Stimulated activated CD4-positive, alpha-beta T cell treated with anti-CD3 and anti-CD28 coated beads, Interleukin-2, amount 100 ng/mL, for 4 hours (primary cell): Measurements from ENCODE around the gene ITPKC.

ENCODE experiments used
- DNase-seq: peaks from one replicate; pipeline ENCODE4 v3.0.0-alpha.2; 2020; ENCODE audit warnings: low read depth

Gene ITPKC

DNA sequence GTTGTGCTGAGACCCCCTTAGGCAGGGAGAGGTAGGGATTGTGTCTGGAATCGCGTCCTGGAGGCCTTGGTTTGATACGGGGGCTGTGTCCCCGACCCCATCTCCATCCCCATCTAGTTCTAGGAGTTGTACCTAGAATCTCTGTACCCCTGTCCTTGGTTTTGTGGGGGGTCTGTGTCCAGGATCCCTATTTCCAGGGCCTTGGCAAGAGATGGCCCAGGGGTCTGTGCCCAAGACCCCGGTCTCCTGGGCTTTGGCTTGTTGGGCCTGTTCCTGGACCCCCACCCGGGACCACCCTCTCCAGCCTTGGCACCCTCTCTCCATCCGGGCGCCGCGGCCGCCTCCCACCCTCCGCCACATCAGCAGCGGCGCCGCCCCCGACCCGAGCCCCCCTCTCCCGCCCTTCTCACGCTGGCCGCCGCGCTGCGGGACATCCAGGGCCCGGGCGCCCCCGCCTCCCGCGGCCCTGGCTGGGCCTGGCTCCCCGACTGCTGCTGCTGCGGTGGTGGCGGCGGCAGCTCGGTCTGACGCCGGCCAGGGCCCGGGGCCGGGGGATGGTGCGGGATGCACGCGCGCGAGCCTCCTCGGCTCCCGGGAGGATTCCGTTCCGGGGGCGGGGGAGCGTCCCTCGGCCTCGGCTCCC lies 26.7 kb upstream of the ITPKC start, which contains the start of gene NUMBL:
Gene NUMBL, minus strand, starts transcription at position 602 of the 643 bp plus-strand sequence. Its CDS starts 168 bp downstream, at position 434.
- no peak for DNase-seq

DNA sequence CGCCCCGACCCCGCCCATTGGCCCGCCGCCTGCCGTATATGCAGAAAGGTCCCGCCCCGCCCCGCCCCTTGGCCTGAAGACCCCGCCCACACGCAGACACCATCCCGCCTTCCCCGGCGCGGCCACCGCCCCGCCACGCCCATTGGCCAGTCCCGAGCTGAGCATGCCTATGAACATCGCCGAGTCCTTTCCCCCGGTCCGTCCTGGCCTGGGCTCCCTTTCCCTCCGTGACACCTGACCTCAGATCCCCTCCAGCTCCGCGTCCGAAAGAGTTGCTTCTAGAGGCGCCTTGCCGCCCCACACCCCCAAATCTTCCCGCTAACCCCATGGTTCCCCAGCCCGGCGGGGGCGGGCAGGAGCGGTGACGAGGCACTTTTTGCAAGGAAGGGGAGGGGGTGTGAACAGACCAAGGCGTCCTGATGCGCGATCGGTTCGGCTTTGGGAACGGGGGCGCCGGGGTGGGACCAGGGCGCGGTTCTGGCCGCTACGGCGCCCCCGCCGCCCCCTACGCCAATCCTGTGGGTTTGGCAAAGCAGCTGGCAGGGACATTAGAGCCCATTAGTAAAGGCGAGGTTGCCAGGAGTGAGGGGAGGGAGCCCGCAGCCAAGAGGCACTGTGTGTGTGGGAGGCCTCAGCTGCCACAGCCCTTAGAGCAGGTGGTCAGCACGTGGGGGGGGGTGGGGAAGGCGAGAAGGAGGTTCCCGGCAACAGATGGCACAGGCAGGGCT lies 26.1 kb upstream of the ITPKC start:
- DNase-seq, result peak; percentile 79

DNA sequence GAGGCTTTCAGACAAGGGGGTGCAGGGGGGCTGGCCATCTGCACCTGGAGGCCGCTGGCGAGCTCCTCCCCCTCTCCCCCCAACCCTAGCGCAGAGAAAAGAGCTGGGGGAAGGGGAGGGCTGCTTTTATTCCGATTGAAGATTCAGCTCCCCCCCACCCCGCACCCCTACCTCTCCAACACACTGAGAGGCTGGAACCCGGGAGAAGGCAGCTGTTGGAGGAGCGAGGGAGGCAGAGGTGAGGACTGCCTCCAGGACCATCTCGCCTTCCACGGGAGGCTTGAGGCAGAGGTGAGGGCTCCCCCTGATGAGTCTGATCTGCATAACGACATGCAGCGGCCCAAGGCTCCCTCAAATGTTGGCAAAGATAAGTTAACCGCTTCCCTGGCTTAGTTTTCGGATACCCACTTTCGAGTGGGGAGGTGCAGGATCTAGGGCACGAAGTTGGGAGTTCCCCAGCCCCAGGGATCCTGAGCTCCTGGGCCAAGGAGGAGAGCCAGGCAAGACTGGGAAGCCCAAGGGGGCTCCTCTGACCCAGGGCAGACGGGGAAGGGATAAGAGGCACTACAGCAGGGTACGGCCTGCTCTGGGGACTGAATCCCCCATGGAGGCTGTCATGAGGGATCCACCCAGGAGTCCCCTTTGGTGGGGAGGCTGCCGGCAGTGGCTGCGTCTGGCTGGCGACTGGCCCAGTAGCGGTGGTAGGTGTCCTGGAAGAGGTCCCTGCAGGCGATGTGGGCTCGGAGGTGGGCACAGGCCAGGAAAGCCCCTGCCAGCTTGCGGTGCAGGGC lies 25.3 kb upstream of the ITPKC start:
- no peak for DNase-seq

DNA sequence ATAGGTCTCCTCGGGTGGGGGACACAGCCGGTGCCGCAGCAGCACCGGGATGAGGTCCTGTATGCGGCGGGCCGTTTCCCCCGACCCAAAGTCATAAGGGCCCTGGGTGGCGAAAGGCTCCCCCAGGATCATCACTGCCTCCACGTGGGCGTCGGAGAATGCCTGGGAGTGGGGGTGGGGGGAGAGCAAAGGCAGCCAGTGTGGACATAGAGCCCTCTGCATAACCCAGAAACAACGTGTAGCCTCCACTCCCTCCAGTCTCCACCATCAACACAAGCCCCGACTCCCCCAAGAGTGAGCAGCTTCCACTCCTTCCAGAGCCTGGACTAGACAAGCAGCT lies 24.7 kb upstream of the ITPKC start:
- no peak for DNase-seq

DNA sequence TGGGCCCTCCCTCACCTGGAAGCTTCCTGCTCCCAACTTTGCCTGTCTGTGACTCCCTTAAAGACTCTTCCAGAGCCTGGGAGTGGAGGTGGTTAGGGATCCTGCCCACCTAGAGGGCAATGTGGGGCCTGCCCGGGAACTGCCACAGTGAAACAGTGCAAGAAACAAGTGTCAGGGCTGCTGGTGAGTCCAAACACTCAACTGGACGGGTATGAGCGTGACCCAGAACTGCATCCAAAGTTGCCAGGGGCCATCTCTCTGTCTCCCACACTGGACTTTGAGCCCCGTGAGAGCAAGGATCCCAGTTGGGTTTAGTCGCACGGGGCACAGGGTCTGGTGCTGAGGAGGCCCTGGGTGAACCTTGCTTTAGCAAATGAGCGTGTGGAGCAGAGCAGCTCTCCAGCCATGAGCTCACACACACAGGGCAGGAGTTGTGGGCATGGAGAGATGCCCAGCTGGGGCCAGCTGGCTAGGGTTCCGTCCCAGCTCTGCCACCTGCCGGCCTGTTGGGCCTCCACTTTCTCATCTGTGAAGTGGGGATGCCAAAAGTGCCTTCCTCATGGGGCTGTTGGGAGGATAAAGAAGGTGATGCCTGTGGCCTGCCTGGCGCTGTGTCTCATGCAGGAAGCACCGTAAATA lies 23.6 kb upstream of the ITPKC start:
- no peak for DNase-seq

DNA sequence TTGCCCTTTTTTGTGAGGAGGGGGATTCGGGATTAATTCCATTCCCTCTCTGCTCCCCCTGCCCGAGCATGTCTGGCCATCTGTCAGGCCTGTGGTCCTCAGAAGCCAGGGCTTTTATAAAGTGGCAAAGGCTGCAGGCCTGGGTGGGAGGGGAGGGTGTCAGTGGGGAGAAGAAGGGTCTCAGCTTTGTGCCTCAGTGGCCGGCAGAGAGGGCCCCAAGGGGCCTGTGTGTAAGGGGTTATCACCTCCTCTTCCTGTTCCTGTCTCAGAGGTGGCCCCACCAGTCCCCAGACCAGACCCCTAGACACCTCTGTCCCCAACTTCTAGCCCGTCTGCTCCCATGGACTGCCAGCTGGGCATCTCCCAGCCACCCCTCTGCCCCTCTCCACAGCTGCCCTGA lies 23.0 kb upstream of the ITPKC start:
- no peak for DNase-seq

DNA sequence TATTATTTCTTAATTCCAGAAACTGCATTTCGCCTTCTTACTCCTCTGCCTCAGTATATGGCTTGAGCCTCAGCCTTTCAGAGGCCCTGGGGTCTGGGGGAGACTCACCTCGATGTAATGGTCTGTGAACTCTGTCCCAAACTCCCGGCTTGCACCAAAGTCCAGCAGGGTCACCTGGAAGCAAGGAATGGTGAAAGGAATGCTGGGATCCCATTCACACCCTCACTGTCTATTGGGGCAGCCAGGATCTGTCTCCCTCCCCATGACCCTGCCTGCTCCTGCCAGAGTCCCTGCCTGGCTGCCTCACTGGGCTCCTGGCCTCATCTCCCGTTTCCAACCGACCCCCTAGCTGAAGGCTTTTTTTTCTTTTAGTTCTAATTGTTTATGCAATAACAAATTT lies 21.0 kb upstream of the ITPKC start:
- DNase-seq, result no peak

DNA sequence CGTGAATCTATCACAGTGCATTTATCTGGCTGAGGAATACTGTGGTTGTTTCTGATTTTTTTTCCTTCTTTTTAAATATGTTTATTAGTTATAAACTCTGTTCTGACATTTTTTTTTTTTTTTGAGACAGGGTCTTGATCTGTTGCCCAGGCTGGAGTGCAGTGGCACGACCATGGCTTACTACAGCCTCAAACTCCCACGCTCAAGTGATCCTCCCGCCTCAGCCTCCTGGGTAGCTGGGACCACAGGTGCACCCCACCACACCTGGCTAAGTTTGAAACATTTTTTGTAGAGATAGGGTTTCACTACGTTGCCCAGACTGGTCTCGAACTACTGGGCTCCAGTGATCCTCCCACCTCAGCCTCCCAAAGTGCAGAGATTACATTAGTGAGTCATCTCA lies 19.9 kb upstream of the ITPKC start:
- DNase-seq, result no peak

DNA sequence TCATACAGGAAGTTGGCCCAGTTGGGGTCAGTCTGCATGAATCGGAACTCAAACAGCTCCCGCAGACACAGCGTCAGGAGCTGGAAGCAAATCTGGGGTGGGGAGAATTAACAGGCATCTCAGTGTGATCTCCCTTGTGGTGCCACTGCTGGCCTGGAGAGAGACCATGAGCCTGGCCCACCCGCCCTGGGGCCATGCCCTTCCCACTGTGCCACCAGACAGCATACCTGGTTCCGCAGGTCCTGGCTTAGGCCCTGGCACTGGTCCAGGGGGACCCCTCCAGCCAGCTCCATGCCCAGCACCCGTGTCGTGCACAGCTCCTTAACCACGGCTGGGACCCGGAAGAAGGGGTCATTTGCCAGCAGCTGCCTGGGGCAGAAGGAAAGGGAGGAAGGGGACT lies 16.8 kb upstream of the ITPKC start:
- DNase-seq, result no peak

DNA sequence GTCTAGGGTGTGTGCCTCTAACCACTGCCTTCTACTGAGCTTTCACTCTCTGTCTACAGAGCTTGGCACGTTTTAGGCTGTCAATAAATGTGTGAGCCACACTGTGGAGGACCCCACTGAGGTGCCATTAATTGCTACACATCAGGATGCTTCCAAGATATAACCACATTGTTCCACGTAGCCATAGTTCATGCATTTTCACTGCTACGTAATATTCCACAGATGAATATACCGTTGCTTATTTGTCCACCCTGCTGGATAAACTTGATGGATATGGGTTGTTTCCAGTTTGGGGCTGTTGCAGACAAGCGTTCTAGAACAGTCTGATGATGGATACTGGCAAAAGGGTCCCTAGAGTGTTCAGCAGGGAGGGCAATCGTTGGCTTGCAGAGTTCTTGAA lies 15.2 kb upstream of the ITPKC start:
- DNase-seq, result no peak

DNA sequence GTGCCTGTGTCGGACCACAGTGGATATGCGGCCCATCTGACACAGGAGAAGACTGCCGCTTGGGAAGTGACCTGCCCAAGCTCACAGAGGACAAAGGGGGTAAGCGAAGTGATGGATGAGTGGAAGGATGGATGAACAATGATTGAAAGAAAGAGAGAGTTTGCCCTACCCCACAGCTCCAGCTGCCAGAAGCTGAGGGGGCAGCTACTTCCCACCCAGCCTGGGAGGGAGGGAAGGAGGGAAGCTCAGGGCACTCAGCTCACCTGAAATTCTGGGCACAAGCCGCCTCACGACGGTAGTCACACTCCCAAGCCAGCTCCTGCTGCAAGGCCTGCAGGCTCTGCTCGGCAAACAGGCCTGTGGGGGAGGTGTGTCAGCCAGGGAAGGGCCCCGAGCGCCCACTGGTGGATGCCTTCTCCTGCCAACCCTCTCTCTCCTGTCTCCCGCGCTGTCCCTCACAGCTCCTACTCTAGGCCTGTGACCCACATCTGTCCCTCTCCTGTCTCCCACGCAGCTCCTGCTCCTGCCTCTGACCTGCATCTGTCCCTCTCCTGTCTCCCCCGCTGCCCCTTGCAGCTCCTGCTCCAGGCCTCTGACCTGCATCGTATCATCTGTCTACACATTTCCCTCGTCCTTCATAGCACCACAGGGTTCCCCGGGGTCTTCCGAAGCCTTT lies 14.4 kb upstream of the ITPKC start:
- DNase-seq, result no peak

DNA sequence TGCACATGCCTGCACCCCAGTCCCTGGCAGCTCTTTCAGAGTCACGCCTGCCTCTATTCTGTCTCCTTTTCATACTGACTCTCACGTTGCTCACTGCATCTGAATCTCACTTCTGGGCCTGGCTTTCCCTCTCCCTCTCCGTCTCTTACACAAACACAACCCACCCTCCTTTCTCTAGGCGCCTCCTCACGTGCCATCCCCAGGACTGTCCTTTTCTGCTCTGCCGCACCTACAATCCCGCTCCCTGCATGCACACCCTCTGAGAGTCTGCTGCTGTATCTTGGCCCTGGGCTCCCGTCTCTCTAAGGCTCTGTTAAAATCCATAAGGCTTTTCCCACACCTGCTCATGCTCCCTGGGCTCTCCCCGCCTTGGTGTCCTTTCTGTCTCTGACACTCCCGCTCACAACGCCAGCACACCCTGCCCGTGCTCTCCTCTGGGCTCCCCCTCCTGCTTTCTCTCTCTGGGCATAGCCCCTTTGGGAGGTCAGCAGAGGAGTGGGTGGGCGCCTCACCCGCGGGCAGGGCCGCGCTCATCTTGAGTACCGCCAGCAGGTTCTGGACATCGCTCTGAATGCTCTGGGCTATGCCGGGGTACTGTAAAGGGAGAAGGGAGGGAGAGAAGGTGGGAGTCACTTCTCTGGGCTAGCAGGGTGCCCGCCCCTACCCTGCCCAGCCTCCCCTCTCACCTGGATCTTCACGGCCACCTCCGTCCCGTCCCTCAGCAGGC lies 13.7 kb upstream of the ITPKC start:
- DNase-seq, result no peak

DNA sequence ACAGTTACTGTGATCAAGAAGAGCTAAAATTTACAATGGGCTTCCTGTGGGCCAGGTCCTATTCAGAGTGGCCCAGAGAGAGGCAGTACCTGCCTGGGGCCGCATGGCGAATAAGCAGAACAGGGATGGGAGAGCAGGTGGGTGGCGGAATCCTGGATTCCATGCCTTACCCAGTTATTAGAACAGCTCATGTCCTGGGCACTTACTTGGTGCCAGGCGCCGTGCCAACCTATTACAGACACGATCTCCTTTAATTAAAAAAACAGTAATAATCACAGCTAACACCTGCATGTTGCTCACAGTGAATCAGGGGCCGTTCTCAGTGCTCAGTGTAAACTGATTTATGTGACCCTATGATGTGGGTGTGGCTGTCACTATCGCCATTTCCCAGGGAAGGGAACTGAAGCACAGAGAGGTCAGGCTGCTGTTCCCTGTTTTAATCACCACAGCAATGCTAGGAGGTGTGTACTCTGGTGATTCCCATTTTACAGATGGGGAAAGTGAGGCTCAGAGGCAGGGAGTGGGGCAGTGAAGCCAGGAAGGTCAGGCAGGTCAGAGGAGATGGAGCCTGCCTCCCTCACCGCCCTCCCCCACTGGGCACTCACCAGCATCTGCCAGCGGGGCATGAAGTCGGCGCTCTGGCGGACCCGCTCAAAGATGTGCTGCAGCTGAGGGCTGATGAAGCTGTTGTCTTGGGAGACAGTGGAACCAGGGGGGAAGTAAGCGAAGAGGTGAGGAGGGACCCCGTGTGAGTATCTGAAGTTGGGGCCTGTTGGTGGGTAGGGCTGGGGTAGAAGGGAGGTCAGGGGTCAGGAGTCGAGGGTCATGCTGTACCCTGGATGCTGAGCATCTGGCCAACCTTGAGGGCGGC lies 12.2 kb upstream of the ITPKC start:
- DNase-seq, result no peak

DNA sequence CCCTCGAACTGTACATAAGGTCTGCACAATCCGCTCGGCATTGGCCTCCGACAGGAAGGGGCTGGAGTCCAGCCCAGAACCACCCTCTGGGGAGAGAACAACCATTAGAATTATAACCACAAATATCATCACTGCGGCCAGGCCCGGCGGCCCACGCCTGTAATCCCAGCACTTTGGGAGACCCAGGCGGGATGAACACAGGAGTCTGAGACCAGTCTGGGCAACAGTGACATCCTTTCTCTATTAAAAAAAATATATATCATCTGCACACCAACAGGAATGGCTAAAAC lies 11.6 kb upstream of the ITPKC start:
- no peak for DNase-seq

DNA sequence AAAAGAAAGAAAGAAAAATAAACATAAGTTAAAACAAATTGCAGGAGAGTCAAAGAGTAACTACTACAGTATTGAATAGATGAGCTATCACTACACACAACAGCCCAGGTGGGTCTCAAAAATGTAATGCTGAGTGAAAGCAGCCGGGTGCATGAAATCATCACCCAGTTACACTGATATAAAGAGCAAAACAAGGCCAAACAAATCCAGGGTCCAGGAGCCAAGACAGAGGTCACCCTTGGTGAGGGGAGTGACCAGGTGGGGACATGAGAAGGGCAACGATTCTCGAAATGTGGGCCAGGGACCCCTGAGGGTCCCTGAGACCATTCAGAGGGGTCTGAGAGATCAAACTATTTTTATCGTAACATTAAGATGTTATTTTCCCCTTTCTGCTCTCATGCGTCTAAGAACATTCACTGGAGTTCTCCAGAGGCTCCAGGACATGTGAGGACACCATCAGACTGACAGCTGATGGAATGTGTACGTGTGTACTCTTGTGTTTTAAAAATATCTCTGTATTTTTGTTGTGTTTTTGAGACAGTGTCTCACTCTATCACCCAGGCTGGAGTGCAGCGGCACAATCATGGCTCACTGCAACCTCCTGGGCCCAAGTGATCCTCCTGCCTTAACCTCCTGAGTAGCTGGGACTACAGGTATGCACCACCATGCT lies 10.8 kb upstream of the ITPKC start:
- no peak for DNase-seq

DNA sequence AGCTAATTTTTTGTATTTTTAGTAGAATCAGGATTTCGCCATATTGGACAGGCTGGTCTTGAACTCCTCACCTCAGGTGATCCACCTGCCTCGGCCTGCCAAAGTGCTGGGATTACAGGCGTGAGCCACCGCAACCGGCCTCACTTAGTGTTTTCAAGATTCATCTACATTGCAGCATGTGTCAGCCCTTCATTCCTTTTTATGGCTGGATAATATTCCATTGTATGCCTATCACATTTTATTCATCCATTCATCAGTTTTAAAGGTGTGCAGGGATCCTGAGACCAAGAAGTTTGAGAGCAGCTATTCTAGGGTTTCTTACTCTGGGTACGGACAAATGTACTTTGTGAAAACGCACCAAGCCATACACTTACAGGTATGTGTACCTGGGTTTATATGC lies 9.3 kb upstream of the ITPKC start:
- DNase-seq, result no peak

DNA sequence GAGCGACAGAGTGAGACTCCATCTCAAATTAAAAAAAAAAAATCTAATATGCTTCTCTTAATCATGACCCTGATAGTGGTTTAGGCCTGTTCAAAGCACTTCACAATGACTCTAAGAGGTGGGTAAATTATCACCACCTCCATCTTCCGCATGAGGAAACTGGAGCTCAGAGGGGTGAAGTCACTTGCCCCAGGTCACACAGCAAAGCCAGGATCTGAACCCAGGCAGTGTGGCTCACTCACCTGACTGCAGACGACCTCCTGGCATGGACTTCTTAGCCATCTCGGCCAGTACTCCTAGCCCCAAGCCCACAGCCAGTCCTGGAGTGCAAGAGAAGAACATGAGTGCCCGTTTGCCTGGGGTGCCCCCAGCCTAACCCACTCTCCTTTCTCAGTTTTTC lies 7.1 kb upstream of the ITPKC start:
- DNase-seq, result no peak

DNA sequence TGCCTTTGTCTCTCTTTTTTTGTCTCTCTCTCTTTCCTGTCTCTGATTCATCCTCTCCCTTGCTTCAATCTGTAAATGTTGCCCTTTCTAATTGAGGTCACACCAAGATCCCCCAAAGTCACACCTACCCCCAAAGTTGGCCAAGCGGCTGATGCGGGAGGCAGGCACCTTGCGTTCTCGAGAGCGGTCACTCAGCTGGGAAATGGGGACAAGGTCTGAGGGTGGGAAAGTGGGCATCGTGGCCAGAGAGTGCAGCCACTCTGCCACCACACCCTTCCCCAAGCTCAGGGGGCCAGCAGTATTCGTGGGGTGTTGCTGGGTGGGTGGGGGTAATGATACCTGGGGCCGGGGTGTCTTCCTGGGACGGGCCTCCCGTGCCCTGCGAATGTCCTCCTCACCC lies 3.0 kb upstream of the ITPKC start:
- DNase-seq, result no peak

DNA sequence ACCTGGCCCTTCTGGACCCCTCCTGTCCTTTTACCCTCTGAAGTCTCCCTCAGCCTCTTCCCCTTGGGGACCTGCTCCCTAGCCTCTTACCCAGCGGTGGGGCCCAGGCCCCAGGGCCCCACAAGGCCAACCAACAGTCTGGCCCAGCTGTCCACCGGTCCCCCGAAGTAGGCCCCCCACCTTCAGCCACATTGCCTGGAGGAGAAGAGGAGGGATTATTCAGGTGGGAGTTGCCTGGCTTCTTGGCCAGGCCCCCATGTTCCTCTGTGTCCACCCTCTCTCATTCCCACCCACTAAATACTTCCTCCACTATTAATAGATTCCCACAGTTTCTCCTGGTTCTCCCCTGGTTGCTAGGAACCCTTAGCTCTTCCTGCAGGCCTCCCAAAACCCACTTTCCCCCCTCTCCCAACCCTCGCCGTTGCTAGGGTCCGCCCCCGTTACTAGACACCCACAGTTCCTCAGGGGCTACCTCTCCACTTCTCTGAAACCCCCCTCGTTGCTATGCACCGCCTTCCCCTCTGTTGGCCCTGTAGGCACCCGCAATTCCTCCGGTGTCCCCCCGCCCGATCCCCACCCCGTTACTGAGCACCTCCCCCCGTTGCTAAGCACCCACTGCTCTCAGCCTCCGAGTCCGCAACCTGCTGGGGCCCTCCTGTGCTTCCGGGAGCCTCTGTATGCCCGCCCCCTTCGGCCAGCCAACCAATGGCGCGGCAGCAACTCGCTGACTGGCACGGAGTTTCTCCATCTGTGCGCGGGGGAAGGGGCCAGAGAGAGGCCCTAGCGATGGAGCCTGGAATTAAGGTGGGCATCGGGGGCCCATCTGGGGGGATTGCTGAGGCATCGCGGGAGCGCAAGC lies 2.2 kb upstream of the ITPKC start:
- DNase-seq, result peak; percentile 86
